Brain microvascular endothelial cell (primary cell): ENCODE data around the gene PTK6.
A peak's percentile ranks its signal among the peaks of the same experiment; 100 is the strongest.

Source experiments
- DNase-seq: peaks from one replicate; pipeline ENCODE4 v3.0.0-alpha.2; 2020
- H3K27ac ChIP-seq: fragments of 250-450 bp; sonication (Bioruptor Pico); 2 replicates; pipeline ENCODE4 v1.5.1; 2020; ENCODE audit warnings: mild to moderate bottlenecking, moderate library complexity
- H3K27me3 ChIP-seq: fragments of 250-450 bp; sonication (Bioruptor Pico); replicated peaks from 2 replicates; pipeline ENCODE4 v1.5.1; 2020; ENCODE audit warnings: mild to moderate bottlenecking
- H3K36me3 ChIP-seq: fragments of 250-450 bp; sonication (Bioruptor Pico); replicated peaks from 2 replicates; pipeline ENCODE4 v1.5.1; 2020; ENCODE audit warnings: mild to moderate bottlenecking
- H3K4me3 ChIP-seq: 2 replicates; pipeline ENCODE4 v1.5.1; 2011; ENCODE audit warnings: low read depth, mild to moderate bottlenecking, control low read depth, low read length, moderate library complexity
- in situ Hi-C: cut with HindIII; loops from 2 replicates; pipeline ENCODE4 v1.10.0; 2017; ENCODE audit warnings: low sequenced_read_pairs, low pct_ligation_motif_present
- TF ChIP-seq, protein P1 (sequence below): IDR thresholded peaks from 2 replicates; pipeline ENCODE4 v1.5.1; 2011; ENCODE audit warnings: low read depth, mild to moderate bottlenecking, moderate library complexity, low read length, control low read depth, inconsistent platforms; ENCODE audit errors: missing control alignments

The PTK6 gene

DNA sequence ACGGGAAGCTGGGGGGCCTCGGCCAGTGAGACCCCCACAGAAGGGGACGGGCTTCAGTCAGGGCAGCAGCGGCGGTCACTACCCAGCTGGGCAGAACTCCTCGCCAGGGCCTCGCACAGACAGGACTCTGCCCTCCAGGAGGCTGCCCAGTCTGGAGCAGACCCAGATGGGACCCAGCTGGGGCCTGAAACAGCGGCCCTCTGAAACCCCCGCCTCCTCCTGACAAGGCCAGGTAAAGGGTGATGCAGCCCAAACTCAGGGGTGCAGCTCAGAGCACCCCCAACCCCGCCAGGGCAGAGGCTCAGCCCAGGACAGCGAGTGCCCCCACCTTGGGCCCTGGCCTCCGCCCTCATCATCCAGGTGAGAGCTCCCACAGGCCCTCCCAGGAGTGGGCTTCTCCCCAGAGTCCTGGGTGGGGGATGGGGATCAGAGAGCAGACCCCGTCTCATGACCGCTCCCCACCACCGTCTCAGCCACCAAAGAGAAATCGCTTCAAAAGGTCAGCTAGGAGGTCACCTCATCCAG, 40.5 kb downstream of the PTK6 start:
- Histone ChIP-seq H3K36me3 (no peaks in the 10 kb centered on the region), H3K27ac (no peak overlapping the region), H3K27me3 (peaks cover 13% of the 10 kb centered on the region), H3K4me3 (no peak overlapping the region)
- in situ Hi-C loops, result no loop called here
- DNase-seq, result no peak
- TF ChIP-seq, protein P1, sequence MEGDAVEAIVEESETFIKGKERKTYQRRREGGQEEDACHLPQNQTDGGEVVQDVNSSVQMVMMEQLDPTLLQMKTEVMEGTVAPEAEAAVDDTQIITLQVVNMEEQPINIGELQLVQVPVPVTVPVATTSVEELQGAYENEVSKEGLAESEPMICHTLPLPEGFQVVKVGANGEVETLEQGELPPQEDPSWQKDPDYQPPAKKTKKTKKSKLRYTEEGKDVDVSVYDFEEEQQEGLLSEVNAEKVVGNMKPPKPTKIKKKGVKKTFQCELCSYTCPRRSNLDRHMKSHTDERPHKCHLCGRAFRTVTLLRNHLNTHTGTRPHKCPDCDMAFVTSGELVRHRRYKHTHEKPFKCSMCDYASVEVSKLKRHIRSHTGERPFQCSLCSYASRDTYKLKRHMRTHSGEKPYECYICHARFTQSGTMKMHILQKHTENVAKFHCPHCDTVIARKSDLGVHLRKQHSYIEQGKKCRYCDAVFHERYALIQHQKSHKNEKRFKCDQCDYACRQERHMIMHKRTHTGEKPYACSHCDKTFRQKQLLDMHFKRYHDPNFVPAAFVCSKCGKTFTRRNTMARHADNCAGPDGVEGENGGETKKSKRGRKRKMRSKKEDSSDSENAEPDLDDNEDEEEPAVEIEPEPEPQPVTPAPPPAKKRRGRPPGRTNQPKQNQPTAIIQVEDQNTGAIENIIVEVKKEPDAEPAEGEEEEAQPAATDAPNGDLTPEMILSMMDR, result no peak

- Histone ChIP-seq H3K27me3 (peaks cover 13% of the 10 kb centered on the region), H3K4me3 (no peak overlapping the region), H3K36me3 (no peaks in the 10 kb centered on the region), H3K27ac (no peak overlapping the region)
- no peak for DNase-seq
- in situ Hi-C loops, result no loop called here
- TF ChIP-seq, protein P1, result peak; percentile 90
These were observed 41.2 kb downstream of the PTK6 start for GRCh38 chr20:63495741-63496595.

GRCh38 chr20:63495167-63495720, 41.9 kb downstream of the PTK6 start:
- no peak for DNase-seq
- Histone ChIP-seq H3K27me3 (peaks cover 13% of the 10 kb centered on the region), H3K27ac (no peak overlapping the region), H3K4me3 (no peak overlapping the region), H3K36me3 (no peaks in the 10 kb centered on the region)
- in situ Hi-C loops, result no loop called here
- TF ChIP-seq, protein P1, result no peak

DNA sequence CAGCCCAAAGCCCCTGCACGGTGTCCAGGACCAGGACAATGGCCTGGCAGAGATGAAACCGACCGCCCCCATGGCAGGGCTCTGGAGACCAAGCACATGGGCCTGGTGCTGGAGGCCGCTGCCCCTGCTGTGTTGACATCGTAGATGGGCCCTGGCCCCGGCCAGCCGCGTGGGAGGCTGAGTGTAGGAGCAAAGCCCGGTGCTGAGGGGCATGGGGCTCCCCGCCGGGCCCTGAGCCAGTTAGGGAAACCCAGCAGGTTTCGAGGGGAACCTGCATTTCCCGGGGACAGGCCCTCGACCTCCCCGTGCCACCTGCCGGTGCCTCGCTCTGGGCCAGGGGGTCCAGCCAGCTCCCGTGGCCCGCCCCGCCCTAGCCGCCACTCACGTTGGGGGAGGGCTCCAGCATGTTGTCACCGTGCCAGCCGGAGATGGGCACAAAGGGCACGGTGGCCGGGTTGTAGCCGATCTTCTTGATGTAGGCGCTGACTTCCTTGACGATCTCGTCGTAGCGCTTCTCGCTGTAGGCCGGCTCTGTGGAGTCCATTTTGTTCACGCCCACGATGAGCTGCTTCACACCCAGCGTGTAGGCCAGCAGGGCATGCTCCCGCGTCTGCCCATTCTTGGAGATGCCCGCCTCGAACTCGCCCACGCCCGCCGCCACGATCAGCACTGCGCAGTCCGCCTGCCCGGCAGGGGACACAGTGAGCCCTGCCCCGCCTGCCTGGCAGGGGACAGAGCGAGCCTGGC, 42.6 kb downstream of the PTK6 start:
- in situ Hi-C loops, result no loop called here
- Histone ChIP-seq H3K27ac (no peak overlapping the region), H3K36me3 (no peaks in the 10 kb centered on the region), H3K27me3 (peaks cover 9% of the 10 kb centered on the region), H3K4me3 (no peak overlapping the region)
- DNase-seq, result no peak
- TF ChIP-seq, protein P1, result no peak

DNA sequence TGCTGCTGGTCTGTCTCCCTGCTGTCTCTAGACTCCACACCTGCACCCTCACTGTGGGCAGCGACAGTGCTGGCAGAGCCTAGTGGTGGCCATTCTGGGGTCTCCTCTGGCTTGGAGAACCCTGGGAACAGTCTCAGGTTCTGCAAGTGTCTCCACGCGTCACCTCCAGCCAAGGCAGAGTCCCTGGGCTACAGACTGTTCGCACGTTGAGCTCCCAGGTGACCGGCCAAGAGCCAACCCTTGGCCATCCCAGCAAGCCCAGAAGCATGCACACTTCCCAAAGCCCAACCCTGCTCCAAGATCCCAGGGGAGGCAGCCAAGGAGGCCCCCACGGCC, 43.1 kb downstream of the PTK6 start:
- peaks cover 10% of the 10 kb centered on the region for H3K27me3 ChIP-seq
- in situ Hi-C loops, result no loop called here
- no peak overlapping the region for H3K27ac ChIP-seq
- no peaks in the 10 kb centered on the region for H3K36me3 ChIP-seq
- H3K4me3 ChIP-seq, result no peak overlapping the region
- no peak for DNase-seq
- TF ChIP-seq, protein P1, result no peak
